ENCODE data around the gene TNRC6B.

The TNRC6B gene

GRCh38 chr22:40226620-40227019 is 48.9 kb downstream of the TNRC6B start:
- H3K4me3 ChIP-seq (ENCODE audit: low read length) = no peak overlapping the region
- no peak for DNase-seq (ENCODE audit: low read depth)
- TF ChIP-seq CTCF (conservative IDR thresholded peaks at IDR 0.05; ENCODE audit: low read length) = no peak

- TF ChIP-seq CTCF (conservative IDR thresholded peaks at IDR 0.05; ENCODE audit: low read length) = no peak
- no peak for DNase-seq (ENCODE audit: low read depth)
- H3K4me3 ChIP-seq (ENCODE audit: low read length) = no peak overlapping the region
Measured at GRCh38 chr22:40231618-40232313, 54.0 kb downstream of the TNRC6B start.

- no peak overlapping the region for H3K4me3 ChIP-seq (ENCODE audit: low read length)
- no peak for DNase-seq (ENCODE audit: low read depth)
- no peak for TF ChIP-seq CTCF (conservative IDR thresholded peaks at IDR 0.05; ENCODE audit: low read length)
Measured at GRCh38 chr22:40232624-40233023, 54.9 kb downstream of the TNRC6B start.

- H3K4me3 ChIP-seq (ENCODE audit: low read length) = no peak overlapping the region
- TF ChIP-seq CTCF (conservative IDR thresholded peaks at IDR 0.05; ENCODE audit: low read length) = no peak
- no peak for DNase-seq (ENCODE audit: low read depth)
Measured at GRCh38 chr22:40233886-40234285, 56.2 kb downstream of the TNRC6B start.

- no peak overlapping the region for H3K4me3 ChIP-seq (ENCODE audit: low read length)
- no peak for TF ChIP-seq CTCF (conservative IDR thresholded peaks at IDR 0.05; ENCODE audit: low read length)
- DNase-seq (ENCODE audit: low read depth) = no peak
Measured at GRCh38 chr22:40234658-40235057, 56.9 kb downstream of the TNRC6B start.

- DNase-seq (ENCODE audit: low read depth) = peak; percentile 32
- no peak for TF ChIP-seq CTCF (conservative IDR thresholded peaks at IDR 0.05; ENCODE audit: low read length)
- no peak overlapping the region for H3K4me3 ChIP-seq (ENCODE audit: low read length)
Measured at GRCh38 chr22:40235308-40235707, 57.6 kb downstream of the TNRC6B start.

GRCh38 chr22:40236131-40236665 is 58.5 kb downstream of the TNRC6B start:
- no peak overlapping the region for H3K4me3 ChIP-seq (ENCODE audit: low read length)
- no peak for DNase-seq (ENCODE audit: low read depth)
- no peak for TF ChIP-seq CTCF (conservative IDR thresholded peaks at IDR 0.05; ENCODE audit: low read length)
